GM18519 (cell line): ENCODE measurements around the gene TGDS.
"Not testable (repeated sequence)": the region's sequence is repeated elsewhere in the genome, so short reads cannot be mapped to it uniquely, and the experiment has no call there.

Experiments used
- ATAC-seq: cut with Tn5 transposase; IDR thresholded peaks from one replicate; pipeline ENCODE4 v1.9.1; 2021; ENCODE audit warnings: mild to moderate bottlenecking, moderate library complexity; ENCODE audit not compliant: unreplicated experiment, low FRiP score

Gene TGDS, protein sequence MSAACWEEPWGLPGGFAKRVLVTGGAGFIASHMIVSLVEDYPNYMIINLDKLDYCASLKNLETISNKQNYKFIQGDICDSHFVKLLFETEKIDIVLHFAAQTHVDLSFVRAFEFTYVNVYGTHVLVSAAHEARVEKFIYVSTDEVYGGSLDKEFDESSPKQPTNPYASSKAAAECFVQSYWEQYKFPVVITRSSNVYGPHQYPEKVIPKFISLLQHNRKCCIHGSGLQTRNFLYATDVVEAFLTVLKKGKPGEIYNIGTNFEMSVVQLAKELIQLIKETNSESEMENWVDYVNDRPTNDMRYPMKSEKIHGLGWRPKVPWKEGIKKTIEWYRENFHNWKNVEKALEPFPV

DNA sequence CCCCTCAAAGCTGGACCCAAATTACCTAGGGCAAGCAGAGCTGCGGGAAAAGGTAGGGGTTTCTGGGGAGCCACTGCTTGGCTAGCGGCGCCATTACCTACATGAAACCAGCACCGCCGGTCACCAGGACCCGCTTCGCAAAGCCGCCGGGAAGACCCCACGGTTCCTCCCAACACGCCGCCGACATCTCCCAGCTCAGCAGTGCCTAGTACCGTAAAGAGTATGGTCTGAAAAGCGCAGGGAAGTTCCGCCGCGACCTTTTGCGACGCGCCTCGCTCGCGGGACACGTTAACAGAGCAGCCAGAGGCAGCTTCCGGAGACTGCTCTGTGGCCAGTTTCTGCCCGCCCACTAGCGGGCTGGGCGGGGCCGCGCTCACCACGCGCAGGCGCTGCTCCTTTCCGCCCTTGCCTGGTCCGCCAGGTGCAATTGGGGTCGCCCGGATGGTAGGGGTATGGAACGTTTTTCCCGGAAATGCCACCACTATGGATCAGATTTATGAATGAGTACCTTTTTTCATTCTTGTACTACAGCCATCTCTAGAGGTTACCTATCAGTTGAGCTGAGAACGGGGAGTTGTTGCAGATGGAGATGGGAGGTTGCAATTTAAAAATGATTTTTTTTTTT lies at the start of gene TGDS:
Gene TGDS, minus strand, starts transcription at position 203 of the 625 bp plus-strand sequence. Its CDS starts 16 bp downstream, at position 187.
- peak; percentile 93 for ATAC-seq

DNA sequence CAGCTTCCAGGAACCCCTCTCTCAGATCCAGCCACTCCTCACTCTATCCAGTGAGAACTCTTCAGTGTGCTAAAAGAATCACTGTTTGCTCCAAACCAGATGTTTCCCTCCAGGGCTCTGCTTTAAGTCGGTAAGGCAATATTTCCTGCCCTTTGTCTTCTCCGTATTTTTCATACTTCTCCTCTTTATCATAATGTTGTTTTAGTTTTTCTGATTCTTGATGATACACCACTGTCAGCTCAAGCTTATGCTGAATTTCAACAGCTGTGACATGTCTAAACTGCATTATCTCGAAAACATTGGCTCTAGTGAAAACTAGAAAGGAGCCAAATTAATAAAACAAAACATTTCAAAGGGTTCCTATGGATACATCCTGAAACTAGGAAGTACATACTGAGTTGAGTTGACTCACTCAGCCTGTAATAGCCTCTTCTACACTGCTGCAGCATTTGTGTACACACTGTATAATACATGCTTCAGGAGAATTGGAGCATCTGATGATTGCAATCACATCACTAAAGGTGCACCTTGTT lies 45.5 kb upstream of the TGDS start:
- ATAC-seq = no peak

DNA sequence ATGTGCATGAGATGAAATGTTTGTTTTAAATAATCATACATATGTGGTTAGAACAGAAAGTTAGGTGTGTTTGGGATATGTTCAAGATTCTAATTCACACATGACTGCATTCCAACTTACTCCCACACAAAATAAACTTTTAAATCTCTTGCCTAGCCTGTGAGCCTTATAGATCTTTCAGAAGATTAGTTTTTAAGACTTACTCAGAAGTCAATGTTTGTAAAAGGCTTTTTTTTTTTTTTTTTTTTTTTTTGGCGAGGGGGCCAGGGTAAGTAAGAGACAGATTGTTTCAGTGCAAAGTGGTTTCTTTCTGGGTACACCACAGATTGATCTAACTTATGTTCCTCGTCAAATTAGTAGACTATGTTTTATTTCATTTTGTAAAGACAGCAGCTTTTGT lies 44.8 kb upstream of the TGDS start:
- ATAC-seq = no peak

DNA sequence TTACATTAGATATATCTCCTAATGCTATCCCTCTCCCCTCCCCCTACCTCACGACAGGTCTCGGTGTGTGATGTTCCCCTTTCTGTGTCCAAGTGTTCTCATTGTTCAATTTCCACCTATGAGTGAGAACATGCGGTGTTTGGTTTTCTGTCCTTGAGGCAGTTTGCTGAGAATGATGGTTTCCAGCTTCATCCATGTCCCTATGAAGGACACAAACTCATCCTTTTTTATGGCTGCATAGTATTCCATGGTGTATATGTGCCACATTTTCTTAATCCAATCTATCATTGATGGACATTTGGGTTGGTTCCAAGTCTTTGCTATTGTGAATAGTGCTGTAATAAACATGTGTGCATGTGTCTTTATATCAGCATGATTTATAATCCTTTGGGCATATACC lies 41.7 kb upstream of the TGDS start:
- not testable (repeated sequence) for ATAC-seq

DNA sequence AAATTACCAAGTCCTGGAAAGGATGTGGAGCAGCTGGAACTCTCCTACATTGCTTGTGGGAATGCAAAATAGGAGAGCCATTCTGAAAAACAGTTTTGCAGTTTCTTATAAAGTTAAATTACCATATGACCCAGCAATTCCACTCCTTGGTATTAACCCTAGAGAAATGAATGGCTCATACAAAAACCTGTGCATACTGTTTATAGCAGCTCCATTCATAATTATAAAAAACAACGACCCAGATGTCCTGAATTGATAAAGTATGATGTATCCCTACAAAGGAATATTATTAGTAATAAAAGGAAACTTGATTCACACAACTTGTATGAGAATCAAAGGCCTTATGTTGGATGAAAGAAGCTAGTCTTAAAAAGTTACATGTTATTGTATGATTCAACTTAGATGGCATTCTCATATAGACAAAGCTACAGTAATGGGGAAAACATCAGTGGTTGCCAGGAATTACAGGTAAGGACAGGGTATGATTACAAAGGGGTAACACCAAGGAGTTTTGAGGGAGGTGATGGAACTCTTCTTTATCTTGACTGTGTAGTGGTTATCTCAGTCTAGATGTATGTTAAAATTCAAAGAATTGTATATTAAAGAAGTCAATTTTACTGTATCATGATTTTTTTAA lies 41.1 kb upstream of the TGDS start:
- ATAC-seq = no peak

DNA sequence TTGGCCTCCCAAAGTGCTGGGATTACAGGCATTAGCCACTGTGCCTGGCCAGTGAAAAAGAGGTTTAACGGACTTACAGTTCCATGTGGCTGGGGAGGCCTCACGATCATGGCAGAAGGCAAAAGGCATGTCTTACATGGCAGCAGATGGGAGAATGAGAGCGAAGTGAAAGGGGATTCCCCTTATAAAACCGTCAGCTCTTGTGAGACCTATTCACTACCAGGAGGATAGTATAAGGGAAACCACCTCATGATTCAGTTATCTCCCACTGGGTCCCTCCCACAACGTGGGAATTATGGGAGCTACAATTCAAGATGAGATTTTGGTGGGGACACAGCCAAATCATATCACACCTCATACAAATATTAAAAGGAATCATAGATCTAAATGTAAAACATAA lies 40.1 kb upstream of the TGDS start:
- ATAC-seq = not testable (repeated sequence)

DNA sequence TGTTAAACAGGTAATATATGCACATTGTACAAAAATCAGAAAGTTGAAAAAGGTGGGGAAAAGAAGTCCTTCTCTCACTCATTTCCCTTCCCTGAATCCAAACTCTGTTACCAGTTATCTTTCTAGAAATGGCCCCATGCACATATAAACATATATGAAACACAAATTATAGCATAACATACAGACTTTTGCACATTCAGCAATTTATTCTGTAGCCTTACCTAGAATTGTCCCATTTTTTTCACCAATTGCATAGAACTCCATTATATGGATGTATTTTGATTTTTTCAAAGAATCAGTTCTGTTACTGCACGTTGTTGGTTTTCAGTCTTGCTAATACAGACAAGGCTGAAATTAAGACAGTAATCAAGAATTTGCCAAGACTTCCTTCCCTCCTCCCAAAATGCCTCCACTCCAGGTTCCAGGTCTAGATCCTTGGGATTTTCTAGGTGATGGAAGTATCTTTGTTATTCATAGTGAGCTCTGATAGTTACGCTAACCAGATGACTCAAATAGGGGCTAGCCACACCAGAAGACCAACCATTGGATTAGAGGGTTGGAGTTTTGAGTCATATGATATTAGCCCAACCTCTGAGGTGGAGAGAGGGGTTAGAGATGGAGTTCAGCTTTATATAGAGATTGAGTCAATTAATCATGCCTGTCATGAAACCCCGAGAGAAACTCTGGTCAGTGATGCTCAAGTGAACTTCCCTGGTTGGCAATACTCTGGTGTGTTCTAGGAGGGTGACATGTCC lies 36.5 kb upstream of the TGDS start:
- no peak for ATAC-seq

DNA sequence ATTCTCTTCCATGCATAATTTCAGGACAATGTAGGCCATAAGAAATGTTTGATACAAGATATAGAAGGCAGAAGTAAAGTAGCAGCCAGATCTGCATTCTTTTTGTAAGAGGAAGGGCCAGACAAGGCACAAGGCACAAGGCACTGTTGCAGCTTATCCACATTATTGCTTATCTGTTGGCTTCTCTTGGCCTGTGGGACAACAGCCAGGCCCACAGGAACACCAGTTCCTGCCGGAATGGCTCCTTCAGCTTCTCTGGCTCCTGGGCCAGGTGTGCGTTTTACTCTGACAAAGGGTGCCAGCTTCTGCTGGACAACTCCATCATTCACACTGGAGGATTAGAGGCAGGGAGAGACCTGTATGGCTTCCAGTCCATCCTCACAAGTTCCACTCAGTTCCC lies 34.9 kb upstream of the TGDS start:
- ATAC-seq = no peak

DNA sequence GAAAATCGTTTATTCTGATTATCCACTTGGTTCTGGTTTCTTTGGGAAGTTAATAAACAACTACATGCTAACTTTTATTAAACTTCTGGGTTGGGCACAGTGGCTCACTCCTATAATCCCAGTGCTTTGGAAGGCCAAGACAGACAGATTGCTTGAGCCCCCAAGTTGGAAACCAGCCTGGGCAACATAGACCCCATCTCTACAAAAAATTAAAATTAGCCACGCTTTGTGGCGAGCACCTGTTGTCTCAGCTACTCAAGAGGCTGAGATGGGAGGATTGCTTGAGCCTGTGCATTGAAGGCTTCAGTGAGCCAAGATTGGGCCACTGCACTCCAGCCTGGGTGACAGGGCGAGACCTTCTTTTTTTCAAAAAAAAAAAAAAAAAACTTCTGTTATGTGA lies 27.4 kb upstream of the TGDS start:
- no peak for ATAC-seq

DNA sequence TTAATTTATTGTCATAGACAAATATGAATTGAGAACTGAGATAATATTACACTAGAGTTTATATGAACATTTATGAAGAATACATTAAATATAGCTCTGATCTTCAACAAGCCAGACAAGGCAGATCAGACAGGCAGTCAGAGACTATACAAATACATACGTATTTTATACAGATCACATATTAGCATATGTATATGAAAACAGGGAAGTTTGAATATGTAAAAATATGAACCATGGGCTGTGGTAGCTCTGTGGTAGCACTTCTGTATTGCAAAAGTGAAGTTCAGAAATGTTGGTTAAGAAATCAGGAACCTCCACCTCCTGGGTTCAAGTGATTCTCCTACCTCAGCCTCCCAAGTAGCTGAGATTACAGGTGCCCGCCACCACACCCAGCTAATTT lies 26.4 kb upstream of the TGDS start:
- ATAC-seq = no peak

DNA sequence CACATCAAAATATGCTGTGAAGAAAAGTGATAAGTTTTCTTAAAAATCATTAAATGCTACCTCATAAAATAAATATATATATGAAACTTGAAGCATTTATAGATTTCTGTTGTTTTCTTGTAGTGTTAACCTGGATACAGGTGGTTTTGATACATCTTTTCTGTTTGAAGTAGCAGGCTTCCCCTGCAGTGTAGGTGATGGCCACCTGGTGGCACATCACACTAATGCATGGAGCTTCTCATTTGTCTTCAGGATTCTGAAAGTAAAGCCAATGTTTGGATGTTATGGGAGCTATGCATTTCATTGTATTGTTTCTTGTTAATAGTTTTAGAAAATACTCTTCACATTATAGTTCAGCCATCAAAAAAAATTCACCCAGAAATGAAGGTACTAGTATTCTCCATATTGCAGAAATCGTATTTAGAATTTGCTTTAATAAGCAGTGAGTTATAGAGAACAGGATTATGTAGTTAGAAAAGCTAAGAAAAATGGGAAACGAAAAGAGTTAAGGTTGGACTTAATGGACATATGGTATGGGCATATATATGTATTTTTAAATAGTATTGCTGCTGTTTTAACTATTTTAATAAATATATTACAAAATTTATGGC lies 24.4 kb upstream of the TGDS start:
- peak; percentile 76 for ATAC-seq

DNA sequence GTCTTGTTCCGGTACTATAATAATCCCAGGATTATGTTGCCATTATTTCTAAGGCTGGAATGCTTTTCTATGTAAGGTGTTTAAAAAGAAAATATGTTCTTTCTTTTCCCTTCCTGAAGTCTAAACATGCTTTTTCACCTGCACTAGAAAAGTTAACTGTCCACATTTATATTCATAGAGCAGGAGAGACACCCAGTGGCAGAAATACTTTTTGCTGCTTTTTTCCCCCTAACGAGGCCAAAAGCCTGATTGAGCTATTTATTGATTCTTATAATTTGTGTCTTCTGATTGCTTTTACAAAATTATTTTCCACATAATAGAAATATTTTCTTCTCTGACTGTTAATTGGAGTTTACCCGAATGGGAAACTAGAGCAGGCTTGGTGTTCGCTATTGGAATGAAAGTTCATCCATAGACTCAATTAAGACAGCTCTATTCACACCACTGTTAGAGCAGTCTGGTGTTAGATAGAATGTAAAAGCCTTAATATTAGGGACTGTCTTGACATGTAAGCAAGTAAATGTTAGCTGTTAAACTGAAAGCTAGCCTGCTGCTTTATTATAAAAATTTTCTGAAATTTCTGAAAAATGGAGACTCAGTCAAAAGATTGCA lies 21.5 kb upstream of the TGDS start:
- peak; percentile 37 for ATAC-seq

DNA sequence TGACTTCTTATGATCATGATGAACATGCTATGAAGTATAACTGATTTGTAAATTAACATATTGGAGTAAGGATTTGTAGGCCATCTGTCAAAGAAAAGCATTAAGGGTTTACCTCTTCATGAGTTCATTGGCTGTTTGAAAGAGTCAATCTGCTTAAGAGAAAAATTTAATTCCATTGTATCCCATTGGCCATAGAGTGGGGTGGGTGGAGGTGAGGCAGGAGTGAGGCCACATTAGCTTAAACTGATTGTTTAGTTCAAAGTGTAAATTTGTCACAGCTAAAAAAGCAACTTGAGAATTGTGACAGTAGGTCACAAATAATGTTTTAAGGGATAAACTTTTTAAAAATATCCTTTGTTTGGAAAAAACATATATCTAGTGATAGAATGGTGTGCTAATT lies 17.1 kb upstream of the TGDS start:
- no peak for ATAC-seq

DNA sequence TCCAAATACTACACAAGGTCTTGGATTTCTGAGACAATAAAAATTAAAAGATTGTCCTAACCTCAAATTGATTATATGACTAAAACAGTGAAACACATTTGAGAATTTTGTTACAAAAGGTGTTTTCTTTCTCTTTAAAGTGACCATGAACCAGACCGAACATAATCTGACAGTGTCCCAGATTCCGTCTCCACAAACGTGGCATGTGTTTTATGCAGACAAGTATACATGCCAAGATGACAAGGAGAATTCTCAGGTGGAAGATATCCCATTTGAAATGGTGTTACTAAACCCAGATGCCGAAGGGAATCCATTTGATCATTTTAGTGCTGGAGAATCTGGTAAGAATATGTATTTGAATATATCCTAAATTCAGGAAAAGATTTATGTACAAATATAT lies 16.1 kb upstream of the TGDS start:
- no peak for ATAC-seq

DNA sequence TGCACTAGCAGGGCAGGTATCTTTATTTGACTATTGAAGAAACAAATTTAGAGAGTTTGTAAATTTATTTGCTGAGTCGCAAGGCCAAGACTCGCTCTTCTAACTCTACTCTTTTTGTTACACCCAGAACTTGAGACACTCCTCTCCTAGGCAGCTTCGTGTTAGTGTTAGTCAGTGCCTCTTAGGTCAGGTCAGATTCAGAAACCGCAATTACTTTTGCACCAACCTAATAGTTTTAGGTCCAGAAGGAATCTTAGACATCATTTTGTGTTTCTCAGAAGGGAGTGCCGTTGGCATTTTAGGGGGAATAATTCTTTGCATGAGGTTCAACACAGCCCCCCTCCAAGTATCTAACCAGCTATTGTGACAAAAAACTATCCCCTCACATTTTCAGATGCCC lies 14.5 kb upstream of the TGDS start:
- ATAC-seq = no peak

DNA sequence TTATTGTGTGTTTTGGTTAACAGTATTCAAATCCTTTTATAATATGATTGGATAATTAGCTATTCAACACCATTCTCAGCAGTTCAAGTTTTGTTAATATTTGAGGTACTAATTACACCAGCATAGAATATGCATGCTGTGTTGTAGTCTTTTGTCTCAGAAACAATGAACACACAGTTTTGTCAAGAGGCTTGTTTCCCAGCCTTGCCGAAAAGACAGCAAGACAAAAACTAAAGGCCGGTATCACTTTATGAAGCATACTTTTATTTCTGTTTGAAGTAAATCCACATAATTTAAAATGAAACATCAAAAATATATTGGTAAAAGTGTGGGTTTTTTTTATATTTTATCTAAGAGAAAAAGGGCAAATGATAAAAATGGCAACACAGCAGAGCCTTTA lies 13.2 kb upstream of the TGDS start:
- no peak for ATAC-seq

DNA sequence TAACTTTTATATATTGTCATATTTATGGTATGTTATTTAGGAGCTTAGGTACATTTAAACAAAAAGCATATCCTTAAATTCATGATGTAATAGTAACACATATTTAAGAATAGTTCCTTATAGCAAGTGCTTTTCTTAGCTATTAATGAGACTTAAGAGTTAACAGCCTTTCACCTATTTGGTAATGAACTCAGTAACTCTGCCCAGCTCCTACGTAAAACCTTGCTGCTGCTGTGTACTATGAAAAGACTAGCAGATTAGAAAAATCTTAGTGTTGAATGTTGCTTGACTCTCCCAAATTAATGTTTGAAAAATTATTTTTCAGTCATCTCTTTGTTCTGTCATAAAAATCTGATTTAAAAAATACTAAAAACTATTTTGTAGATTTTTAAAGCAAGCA lies 12.6 kb upstream of the TGDS start:
- no peak for ATAC-seq

DNA sequence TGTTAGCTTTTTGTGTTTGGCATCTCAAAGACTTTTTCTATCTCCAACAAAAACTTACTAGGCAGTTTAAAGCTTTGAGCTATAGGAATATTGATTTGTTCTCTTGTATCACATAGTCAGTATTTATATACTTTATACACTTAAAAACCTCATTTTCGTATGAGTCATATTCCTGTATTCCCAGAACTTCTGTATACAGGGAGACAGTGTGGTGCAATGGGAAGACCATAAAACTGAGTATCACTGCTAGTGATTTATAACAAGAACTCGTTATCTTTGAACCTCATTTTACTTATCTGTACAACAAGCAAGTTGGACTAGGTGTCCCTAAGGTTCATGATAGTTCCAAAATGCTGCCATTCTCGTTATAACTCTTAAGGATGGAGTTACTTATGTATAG lies 12.0 kb upstream of the TGDS start:
- no peak for ATAC-seq

DNA sequence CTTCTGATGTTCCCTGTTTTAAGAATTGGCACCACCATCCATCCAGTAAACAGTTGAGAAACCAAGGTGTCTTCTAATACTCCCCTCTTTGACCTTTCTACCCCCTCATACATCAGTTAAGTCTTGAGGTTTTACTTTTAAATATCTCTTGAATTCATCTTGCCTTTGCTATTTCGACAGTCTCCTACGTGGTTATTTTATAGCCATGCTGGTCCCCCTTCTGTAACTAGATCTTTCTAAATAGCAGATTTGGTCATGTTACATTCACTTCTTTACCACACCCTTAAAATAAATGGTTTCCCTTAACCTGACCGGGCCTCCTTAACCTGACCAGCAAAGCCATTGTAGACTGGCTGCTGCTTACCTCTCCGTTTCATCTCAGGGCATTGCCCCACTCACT lies 11.1 kb upstream of the TGDS start:
- ATAC-seq = no peak

DNA sequence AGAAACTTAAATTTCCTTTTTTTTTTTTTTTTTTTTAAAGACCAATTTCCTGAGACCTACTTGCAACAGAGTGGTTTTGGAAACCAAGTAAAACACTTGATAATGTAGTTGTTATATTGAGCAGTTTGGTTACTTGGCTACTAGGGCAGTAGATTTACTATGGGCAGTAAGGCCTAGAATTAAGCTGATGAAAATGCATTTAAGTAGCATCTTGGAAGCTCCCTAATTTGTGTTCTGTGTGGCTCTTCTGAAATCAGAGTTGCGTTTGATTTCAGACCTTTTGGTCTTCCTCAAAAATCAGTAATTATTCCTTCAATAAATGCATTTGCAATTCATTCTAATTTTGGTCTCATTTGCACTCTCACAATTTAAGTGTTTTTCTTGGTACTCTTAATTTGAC lies 6.5 kb upstream of the TGDS start:
- no peak for ATAC-seq
